GM12878 (cell line): ENCODE results near the gene TXNIP. TPM values are rescaled to one million over a fixed set of nuclear protein-coding genes. Genes with fewer than 3 reads are reported as not detected.

ENCODE experiments used
- EZH2 ChIP-seq: IDR thresholded peaks from 2 replicates; pipeline ENCODE4 v1.6.1; 2012; ENCODE audit warnings: low read depth, mild to moderate bottlenecking, control low read depth, inconsistent platforms, low read length, borderline replicate concordance; ENCODE audit not compliant: control insufficient read depth
- GABPA ChIP-seq: IDR thresholded peaks from 2 replicates; pipeline ENCODE4 v1.6.1; 2014; ENCODE audit warnings: antibody characterized with exemption, low read depth, mild to moderate bottlenecking, inconsistent platforms
- IKZF2 ChIP-seq, 2 experiments: fragments of 450-650 bp; IDR thresholded peaks; 2 replicates each; pipeline ENCODE4 v1.6.1; 2017; ENCODE audit warnings: mild to moderate bottlenecking in 2 of 2, moderate library complexity in 2 of 2
- REST ChIP-seq: IDR thresholded peaks from 2 replicates; pipeline ENCODE4 v1.6.1; 2012; ENCODE audit warnings: mild to moderate bottlenecking, low read depth, low read length
- SPI1 ChIP-seq: IDR thresholded peaks from 2 replicates; pipeline ENCODE4 v1.6.1; 2011; ENCODE audit warnings: low read depth, mild to moderate bottlenecking, low read length, moderate library complexity, borderline replicate concordance; ENCODE audit not compliant: insufficient read depth
- ZBED1 ChIP-seq: IDR thresholded peaks from 2 replicates; pipeline ENCODE4 v1.6.1; 2016; ENCODE audit warnings: borderline replicate concordance
- ZSCAN29 ChIP-seq: fragments of 450-650 bp; IDR thresholded peaks from 2 replicates; pipeline ENCODE4 v1.6.1; 2017; ENCODE audit warnings: mild to moderate bottlenecking, moderate library complexity
- polyA plus RNA-seq, 11 experiments: library from polyadenylated mRNA; depleted of rRNA in 4 of 11; unstranded in 6 of 11; stranded (reverse) in 5 of 11; fragments of >200 nt; fragmentation: Nextera tagmentation in 4 of 11; fragmentation: Illumina TruSeq in 1 of 11; extraction: Ambion mirVana in 4 of 11; extraction: Trizol in 1 of 11; gene quantifications; 1 replicate in 1 of 11; 2 replicates in 10 of 11; pipeline versions ENCODE4 v1.2.1 to v1.2.3, GENCODE V29; 2011 to 2016; ENCODE audit warnings: inconsistent platforms in 2 of 11, missing spikeins in 2 of 11, low read depth in 1 of 11
- total RNA-seq, 4 experiments: library from RNA; depleted of rRNA in 3 of 4; stranded (reverse); fragments of >200 nt in 3 of 4; fragmentation: Illumina TruSeq in 1 of 4; extraction: Trizol in 1 of 4; gene quantifications; 2 replicates each; pipeline versions ENCODE4 v1.2.1 to v1.2.3, GENCODE V29; 2013 to 2021

TXNIP gene
- total and polyA plus RNA-seq, 10 of the 15 experiments (the other 5 are each of a cell fraction or from before 2014, with no cell fraction given): 48.7 to 133 (median 107) TPM

DNA sequence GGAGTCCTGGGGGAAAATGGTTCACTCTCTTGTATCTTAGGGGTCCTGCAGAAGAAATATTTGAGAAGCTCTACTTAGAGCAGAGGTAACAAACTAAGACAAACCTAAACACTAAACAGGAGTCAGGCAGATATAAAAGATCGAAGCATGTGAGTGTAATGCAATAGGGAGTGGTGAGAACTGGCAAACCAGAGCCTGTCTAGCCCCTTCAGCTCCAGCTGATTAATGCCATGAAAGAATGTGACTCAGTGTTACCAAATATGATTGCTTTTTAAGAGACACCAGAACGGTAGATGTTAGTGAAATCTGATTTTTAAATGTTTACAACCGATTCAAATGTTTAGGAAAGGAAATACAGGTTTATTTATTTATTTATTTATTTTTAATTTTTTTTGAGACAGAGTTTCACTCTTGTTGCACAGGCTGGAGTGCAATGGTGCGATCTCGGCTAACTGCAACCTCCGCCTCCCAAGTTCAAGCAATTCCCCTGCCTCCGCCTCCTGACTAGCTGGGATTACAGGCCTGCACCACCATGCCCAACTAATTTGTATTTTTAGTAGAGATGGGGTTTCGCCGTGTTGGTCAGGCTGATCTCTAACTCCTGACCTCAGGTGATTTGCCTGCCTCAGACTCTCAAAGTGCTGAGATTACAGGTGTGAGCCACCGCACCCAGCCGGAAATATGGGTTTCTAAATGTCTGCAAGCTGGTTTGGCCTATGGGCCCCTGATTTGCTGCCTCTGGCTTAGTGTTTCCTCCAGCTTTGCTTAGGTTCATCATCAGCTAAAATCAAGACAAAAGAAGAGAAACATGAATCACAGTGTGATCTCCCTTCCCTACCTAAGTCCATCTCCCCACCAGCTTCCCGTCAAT, 12.2 kb downstream of the TXNIP start (continued):
- TF ChIP-seq EZH2 (no peak), REST (no peak), ZSCAN29 (no peak), ZBED1 (no peak), SPI1 (no peak), IKZF2 (IDR thresholded peaks at IDR 0.05) (no peak), GABPA (no peak)
